GM12878 (cell line): Measurements from ENCODE around the gene RIPK4. TPM values are rescaled to one million over a fixed set of nuclear protein-coding genes. Genes with fewer than 3 reads are reported as not detected.

Source experiments
- ATAC-seq: fragments of 200-7000 bp; cut with Tn5 transposase; 3 replicates; pipeline ENCODE4 v1.9.1; 2020; ENCODE audit warnings: mild to moderate bottlenecking, moderate library complexity
- BruUV-seq: library from RNA; stranded (reverse); fragments of 400-500 nt; replicated peaks from 2 replicates; lab custom pipeline; 2021; lab: Mats Ljungman, UMichigan
- CTCF ChIA-PET: fragments of 300-600 bp; sonication (Branson Sonifier 250); formaldehyde crosslinking; extraction: SDS; loops from one replicate; lab custom pipeline; 2021; ENCODE audit warnings: inconsistent platforms; lab: Yijun Ruan, JAX
- POLR2A ChIA-PET: fragments of 350-600 bp; formaldehyde crosslinking; extraction: SDS; loops from one replicate; lab custom pipeline; 2021; ENCODE audit warnings: inconsistent platforms; lab: Charles Lee
- RAD21 ChIA-PET: fragments of 300-600 bp; sonication (Branson Sonifier 250); formaldehyde crosslinking; loops from one replicate; lab custom pipeline; 2023; ENCODE audit warnings: antibody characterized with exemption; ENCODE audit not compliant: unreplicated experiment; lab: Charles Lee
- SMC1A ChIA-PET: fragments of 300-600 bp; sonication (Branson Sonifier 250); formaldehyde crosslinking; loops from one replicate; lab custom pipeline; 2023; ENCODE audit not compliant: unreplicated experiment, uncharacterized antibody; lab: Charles Lee
- DNase-seq: peaks from one replicate; pipeline ENCODE4 v3.0.0-alpha.2; 2011; ENCODE audit warnings: low read depth, low spot score
- FAIRE-seq: peaks from 3 replicates; lab custom pipeline; 2011; peaks lifted over from hg19 to GRCh38; lab: Jason Lieb, UNC
- H2AFZ ChIP-seq: 2 replicates; pipeline ENCODE4 v1.6.0; 2011; ENCODE audit warnings: low read depth, low read length, control low read depth; ENCODE audit not compliant: control insufficient read depth
- H3K27ac ChIP-seq: 2 replicates; pipeline ENCODE4 v1.5.1; 2011; ENCODE audit warnings: control low read depth; ENCODE audit not compliant: control insufficient read depth, insufficient read depth
- H3K27me3 ChIP-seq, 2 experiments: replicated peaks in 1 of 2; 2 replicates each; pipeline versions ENCODE4 v1.6.0 to v1.6.1; 2011; ENCODE audit warnings: low read length in 1 of 2; ENCODE audit not compliant: control insufficient read depth in 2 of 2, insufficient read depth in 2 of 2
- H3K36me3 ChIP-seq, 2 experiments: 2 replicates each; pipeline ENCODE4 v1.5.1; 2011; ENCODE audit warnings: low read length in 1 of 2; ENCODE audit not compliant: control insufficient read depth in 2 of 2, insufficient read depth in 2 of 2
- H3K4me1 ChIP-seq: 2 replicates; pipeline ENCODE4 v1.6.1; 2011; ENCODE audit warnings: mild to moderate bottlenecking, low read length, moderate library complexity, mixed read lengths; ENCODE audit not compliant: control insufficient read depth, insufficient read depth
- H3K4me2 ChIP-seq: 2 replicates; pipeline ENCODE4 v1.6.0; 2011; ENCODE audit warnings: control low read depth; ENCODE audit not compliant: control insufficient read depth, insufficient read depth
- H3K4me3 ChIP-seq: fragments of 200-600 bp; sonication (generic); 2 replicates; pipeline ENCODE4 v1.5.1; 2016
- H3K79me2 ChIP-seq: 2 replicates; pipeline ENCODE4 v1.6.0; 2011; ENCODE audit warnings: low read length; ENCODE audit not compliant: control insufficient read depth, insufficient read depth
- H3K9ac ChIP-seq: 2 replicates; pipeline ENCODE4 v1.8.0; 2011; ENCODE audit warnings: low read length, control low read depth, mixed read lengths; ENCODE audit not compliant: control insufficient read depth, insufficient read depth
- H3K9me3 ChIP-seq: replicated peaks from 3 replicates; pipeline ENCODE4 v1.5.1; 2011; ENCODE audit warnings: mild to moderate bottlenecking, low read length; ENCODE audit not compliant: control insufficient read depth, insufficient read depth
- H4K20me1 ChIP-seq: 2 replicates; pipeline ENCODE4 v1.6.0; 2011; ENCODE audit not compliant: control insufficient read depth, insufficient read depth
- BCLAF1 ChIP-seq: fragments of 450-650 bp; IDR thresholded peaks from 2 replicates; pipeline ENCODE4 v1.6.1; 2017; ENCODE audit warnings: antibody characterized with exemption, mild to moderate bottlenecking, moderate library complexity
- BMI1 ChIP-seq: fragments of 450-650 bp; IDR thresholded peaks from 2 replicates; pipeline ENCODE4 v1.6.1; 2016; ENCODE audit warnings: mild to moderate bottlenecking, moderate library complexity, borderline replicate concordance
- CHD2 ChIP-seq: IDR thresholded peaks from 2 replicates; pipeline ENCODE4 v1.6.1; 2011; ENCODE audit warnings: low read depth, low read length, improper control_type of control experiment, borderline replicate concordance
- CTCF ChIP-seq, 3 experiments: IDR thresholded peaks in 2 of 3; conservative IDR thresholded peaks in 1 of 3; 2 replicates each; pipeline ENCODE4 v1.5.1; 2011; ENCODE audit warnings: low read depth in 3 of 3, low read length in 3 of 3, mild to moderate bottlenecking in 3 of 3, control low read depth in 2 of 3, moderate library complexity in 2 of 3, inconsistent platforms in 1 of 3, mixed read lengths in 1 of 3; ENCODE audit not compliant: control insufficient read depth in 2 of 3, insufficient read depth in 1 of 3; ENCODE audit errors: extremely low read depth in 1 of 3
- IKZF1 ChIP-seq: fragments of 450-650 bp; conservative IDR thresholded peaks from 2 replicates; pipeline ENCODE4 v1.6.1; 2017; ENCODE audit warnings: antibody characterized with exemption, mild to moderate bottlenecking
- IKZF2 ChIP-seq, 2 experiments: fragments of 450-650 bp; IDR thresholded peaks; 2 replicates each; pipeline ENCODE4 v1.6.1; 2017; ENCODE audit warnings: mild to moderate bottlenecking in 2 of 2, moderate library complexity in 2 of 2
- MEF2B ChIP-seq: fragments of 450-650 bp; IDR thresholded peaks from 2 replicates; pipeline ENCODE4 v1.6.1; 2018; ENCODE audit warnings: mild to moderate bottlenecking, moderate library complexity; ENCODE audit not compliant: partially characterized antibody, poor library complexity, severe bottlenecking
- SMAD1 ChIP-seq: fragments of 450-650 bp; IDR thresholded peaks from 2 replicates; pipeline ENCODE4 v1.6.1; 2018; ENCODE audit warnings: mild to moderate bottlenecking, low read depth; ENCODE audit not compliant: partially characterized antibody
- SRF ChIP-seq, 2 experiments: IDR thresholded peaks; 2 replicates each; pipeline ENCODE4 v1.6.1; 2011; ENCODE audit warnings: low read depth in 2 of 2, low read length in 2 of 2, mild to moderate bottlenecking in 1 of 2, moderate library complexity in 1 of 2
- WGBS: methylation state at CpG from one replicate; pipeline ENCODE4 v1.1.6; 2016; ENCODE audit warnings: low lambda C conversion rate; ENCODE audit not compliant: insufficient replicate concordance, insufficient coverage; ENCODE audit errors: missing lambda C conversion rate; 5-methylcytosine and 5-hydroxymethylcytosine counted together
- in situ Hi-C: fragments of 300-500 bp; cut with MboI; formaldehyde crosslinking; loops from 9 replicates; pipeline ENCODE4 v1.14.3; 2018; ENCODE audit warnings: mixed read lengths
- intact Hi-C: fragments of 100-400 bp; cut with micrococcal nuclease; formaldehyde crosslinking; loops from one replicate; pipeline ENCODE4 v1.14.2; 2022; ENCODE audit not compliant: unreplicated experiment
- polyA plus RNA-seq, 11 experiments: library from polyadenylated mRNA; depleted of rRNA in 4 of 11; unstranded in 6 of 11; stranded (reverse) in 5 of 11; fragments of >200 nt; fragmentation: Nextera tagmentation in 4 of 11; fragmentation: Illumina TruSeq in 1 of 11; extraction: Ambion mirVana in 4 of 11; extraction: Trizol in 1 of 11; gene quantifications; 1 replicate in 1 of 11; 2 replicates in 10 of 11; pipeline versions ENCODE4 v1.2.1 to v1.2.3, GENCODE V29; 2011 to 2016; ENCODE audit warnings: inconsistent platforms in 2 of 11, missing spikeins in 2 of 11, low read depth in 1 of 11
- total RNA-seq, 4 experiments: library from RNA; depleted of rRNA in 3 of 4; stranded (reverse); fragments of >200 nt in 3 of 4; fragmentation: Illumina TruSeq in 1 of 4; extraction: Trizol in 1 of 4; gene quantifications; 2 replicates each; pipeline versions ENCODE4 v1.2.1 to v1.2.3, GENCODE V29; 2013 to 2021

The RIPK4 gene
- total and polyA plus RNA-seq, 10 of the 15 experiments (the other 5 are each of a cell fraction or from before 2014, with no cell fraction given): 0.05 TPM; not detected in 9

GRCh38 chr21:41768437-41769042 lies 1.7 kb upstream of the RIPK4 start:
- ATAC-seq: peak; percentile 68
- H3K27me3 ChIP-seq: peaks cover 10 to 25% of the 10 kb centered on the region in 2 experiments
- SMC1A ChIA-PET: interaction anchor here (1.0 to 3.1 kb wide), 11 partner anchors 48 to 486 kb away, joined by 3 to 13 read pairs (median 3); no protein-coding TSS in a partner anchor
- POLR2A ChIA-PET: interaction anchor here (0.7 to 1.7 kb wide), 4 partner anchors 10 to 399 kb away, joined by 3 to 6 read pairs (median 4); no protein-coding TSS in a partner anchor
- H3K36me3 ChIP-seq: no peaks in the 10 kb centered on the region
- intact Hi-C loops: no loop called here
- in situ Hi-C loops: no loop called here
- H3K4me1 ChIP-seq: no peaks in the 10 kb centered on the region
- H2AFZ ChIP-seq: no peak overlapping the region
- H3K27ac ChIP-seq: no peak overlapping the region
- TF ChIP-seq BMI1 (peak; percentile 42; the same call in 1 of the 2 replicates), BCLAF1 (no peak), CTCF (IDR thresholded peaks at IDR 0.05 in 2 of 3, conservative IDR thresholded peaks at IDR 0.05 in 1 of 3; ENCODE audit: control insufficient read depth in 2 of 3, extremely low read depth in 1 of 3, insufficient read depth in 1 of 3, low read depth in 3 of 3, low read length in 3 of 3) (peak in 1 of 3 experiments; percentile 13; a peak in 1 of 6 replicates), MEF2B (peak; percentile 65), CHD2 (no peak), IKZF1 (0 out of 2 replicates have a peak, but pooled peaks have one; percentile 26), IKZF2 (IDR thresholded peaks at IDR 0.05) (peak in 1 of 2 experiments; percentile 20; a peak in 1 of 4 replicates), SMAD1 (no peak), SRF (IDR thresholded peaks at IDR 0.05; ENCODE audit: low read depth in 2 of 2, low read length in 2 of 2) (no peak)
- H3K79me2 ChIP-seq: no peaks in the 10 kb centered on the region
- no peaks in the 10 kb centered on the region for H4K20me1 ChIP-seq
- H3K4me3 ChIP-seq: peak overlapping the region; percentile 44; the same call in 1 of the 2 replicates
- H3K4me2 ChIP-seq: peak overlapping the region; percentile 60; the same call in 1 of the 2 replicates
- no peaks in the 10 kb centered on the region; the same call in 1 of the 3 replicates for H3K9me3 ChIP-seq
- no TSS peak for BruUV-seq
- no peak overlapping the region for H3K9ac ChIP-seq
- no peak for FAIRE-seq
- DNase-seq: no peak
- WGBS: 2% methylated on average over 17 of the region's 17 CpGs
- RAD21 ChIA-PET: interaction anchor here (1.0 to 1.4 kb wide), 9 partner anchors 12 to 485 kb away, joined by 3 to 10 read pairs (median 3); no protein-coding TSS in a partner anchor
- CTCF ChIA-PET: interaction anchor here (0.6 to 3.4 kb wide), 15 partner anchors 8 to 485 kb away, joined by 3 to 21 read pairs (median 4); no protein-coding TSS in a partner anchor
